Neural progenitor cell (in vitro differentiated cells): ENCODE results near the gene LMO4. TPM values are rescaled to one million over a fixed set of nuclear protein-coding genes. Genes with fewer than 3 reads are reported as not detected.

ENCODE experiments used
- DNase-seq: peaks from one replicate; pipeline ENCODE4 v3.0.0-alpha.2; 2016; ENCODE audit warnings: low spot score
- H2AFZ ChIP-seq: fragments of 200-600 bp; sonication (generic); replicated peaks from 2 replicates; pipeline ENCODE4 v1.6.1; 2016; ENCODE audit warnings: antibody characterized with exemption
- H3F3A ChIP-seq: fragments of 200-600 bp; sonication (generic); 2 replicates; pipeline ENCODE4 v1.6.1; 2016; ENCODE audit warnings: antibody characterized with exemption, low read depth
- H3K27ac ChIP-seq: fragments of 200-600 bp; sonication (generic); 2 replicates; pipeline ENCODE4 v1.5.1; 2016; ENCODE audit warnings: mild to moderate bottlenecking
- H3K27me3 ChIP-seq: fragments of 200-600 bp; sonication (generic); 2 replicates; pipeline ENCODE4 v1.6.1; 2016; ENCODE audit warnings: mild to moderate bottlenecking, moderate library complexity
- H3K36me3 ChIP-seq: fragments of 200-600 bp; sonication (generic); 2 replicates; pipeline ENCODE4 v1.5.1; 2016
- H3K4me1 ChIP-seq: fragments of 200-600 bp; sonication (generic); 2 replicates; pipeline ENCODE4 v1.6.1; 2016; ENCODE audit warnings: mixed run types
- H3K4me2 ChIP-seq: fragments of 200-600 bp; sonication (generic); 2 replicates; pipeline ENCODE4 v1.6.1; 2016
- H3K4me3 ChIP-seq: fragments of 200-600 bp; sonication (generic); 2 replicates; pipeline ENCODE4 v1.5.1; 2016
- H3K79me2 ChIP-seq: fragments of 200-600 bp; sonication (generic); 2 replicates; pipeline ENCODE4 v1.6.1; 2016; ENCODE audit warnings: low read depth
- H3K9ac ChIP-seq: fragments of 200-600 bp; sonication (generic); 2 replicates; pipeline ENCODE4 v1.6.1; 2016
- H3K9me3 ChIP-seq: fragments of 200-600 bp; sonication (generic); 2 replicates; pipeline ENCODE4 v1.5.1; 2016; ENCODE audit warnings: low read depth
- H4K20me1 ChIP-seq: fragments of 200-600 bp; sonication (generic); 2 replicates; pipeline ENCODE4 v1.6.1; 2016; ENCODE audit warnings: low read depth
- H3K27ac Mint-ChIP-seq: 3 replicates; pipeline ENCODE4 v1.8.0; 2021; ENCODE audit warnings: mixed read lengths
- H3K27me3 Mint-ChIP-seq: 2 replicates; pipeline ENCODE4 v1.8.0; 2022; ENCODE audit warnings: low read depth, mild to moderate bottlenecking, inconsistent platforms, moderate library complexity, mixed read lengths; ENCODE audit not compliant: insufficient read depth
- H3K36me3 Mint-ChIP-seq: 3 replicates; pipeline ENCODE4 v1.8.0; 2021; ENCODE audit warnings: mixed read lengths
- H3K4me1 Mint-ChIP-seq: 3 replicates; pipeline ENCODE4 v1.8.0; 2021; ENCODE audit warnings: mixed read lengths
- H3K4me3 Mint-ChIP-seq: 3 replicates; pipeline ENCODE4 v1.8.0; 2021; ENCODE audit warnings: mild to moderate bottlenecking, moderate library complexity, mixed read lengths
- H3K9me3 Mint-ChIP-seq: 3 replicates; pipeline ENCODE4 v1.8.0; 2020; ENCODE audit warnings: mixed read lengths
- CTCF ChIP-seq: fragments of 200-600 bp; sonication (generic); IDR thresholded peaks from 2 replicates; pipeline ENCODE4 v1.5.1; 2017; ENCODE audit warnings: antibody characterized with exemption, mild to moderate bottlenecking
- EZH2 ChIP-seq: fragments of 200-600 bp; sonication (generic); IDR thresholded peaks from 2 replicates; pipeline ENCODE4 v1.6.1; 2017; ENCODE audit warnings: antibody characterized with exemption, mild to moderate bottlenecking, moderate library complexity
- EZH2phosphoT487 ChIP-seq: fragments of 200-600 bp; sonication (generic); IDR thresholded peaks from 2 replicates; pipeline ENCODE4 v1.6.1; 2017; ENCODE audit warnings: antibody characterized with exemption
- total RNA-seq: library from RNA; depleted of rRNA; stranded (reverse); fragments of >200 nt; gene quantifications from 2 replicates; pipeline ENCODE4 v1.2.3, GENCODE V29; 2015; ENCODE audit warnings: low replicate concordance

Gene LMO4
- total RNA-seq, 1 donor from 2014 or later: 112 TPM

- Histone ChIP-seq H2AFZ (no peak overlapping the region), H3K4me2 (no peak overlapping the region), H3K9me3 (no peaks in the 10 kb centered on the region), H3K36me3 (no peaks in the 10 kb centered on the region), H3K9ac (no peak overlapping the region), H3K27me3 (no peaks in the 10 kb centered on the region), H3K27ac (no peak overlapping the region), H3K4me1 (peaks cover 7% of the 10 kb centered on the region), H3K79me2 (no peaks in the 10 kb centered on the region), H3K4me3 (no peak overlapping the region), H4K20me1 (no peaks in the 10 kb centered on the region), H3F3A (no peaks in the 10 kb centered on the region)
- no peak for TF ChIP-seq EZH2phosphoT487
- no peak for TF ChIP-seq CTCF
- no peak for TF ChIP-seq EZH2
- Mint-ChIP-seq H3K27me3 (peaks cover 10% of the 10 kb centered on the region), H3K4me1 (peaks cover 8% of the 10 kb centered on the region), H3K27ac (peak overlapping the region; percentile 13), H3K36me3 (no peaks in the 10 kb centered on the region), H3K4me3 (no peak overlapping the region), H3K9me3 (no peaks in the 10 kb centered on the region)
- no peak for DNase-seq
Observed at GRCh38 chr1:87294633-87295032, 34.0 kb upstream of the LMO4 start.

GRCh38 chr1:87295445-87296110 is 33.1 kb upstream of the LMO4 start:
- no peak overlapping the region for H3K27ac Mint-ChIP-seq
- Histone ChIP-seq H3K9ac (no peak overlapping the region), H3K27me3 (no peaks in the 10 kb centered on the region), H3K4me1 (peaks cover 13% of the 10 kb centered on the region), H3K9me3 (no peaks in the 10 kb centered on the region), H2AFZ (no peak overlapping the region), H3F3A (no peaks in the 10 kb centered on the region), H3K36me3 (no peaks in the 10 kb centered on the region), H3K4me3 (no peak overlapping the region), H4K20me1 (no peaks in the 10 kb centered on the region), H3K79me2 (no peaks in the 10 kb centered on the region), H3K4me2 (no peak overlapping the region), H3K27ac (no peak overlapping the region)
- H3K27me3 Mint-ChIP-seq: peaks cover 10% of the 10 kb centered on the region
- H3K36me3 Mint-ChIP-seq: no peaks in the 10 kb centered on the region
- H3K4me3 Mint-ChIP-seq: no peak overlapping the region
- peaks cover 10% of the 10 kb centered on the region for H3K4me1 Mint-ChIP-seq
- DNase-seq: peak; percentile 27
- TF ChIP-seq EZH2phosphoT487 (no peak), EZH2 (no peak), CTCF (no peak)
- no peaks in the 10 kb centered on the region for H3K9me3 Mint-ChIP-seq

- H3K36me3 ChIP-seq: no peaks in the 10 kb centered on the region
- H3F3A ChIP-seq: no peaks in the 10 kb centered on the region
- H3K27ac Mint-ChIP-seq: no peak overlapping the region
- H3K4me2 ChIP-seq: no peak overlapping the region
- H3K27ac ChIP-seq: no peak overlapping the region
- H3K4me3 ChIP-seq: no peak overlapping the region
- peaks cover 10% of the 10 kb centered on the region for H3K4me1 Mint-ChIP-seq
- H3K79me2 ChIP-seq: no peaks in the 10 kb centered on the region
- DNase-seq: no peak
- peaks cover 13% of the 10 kb centered on the region for H3K4me1 ChIP-seq
- no peak overlapping the region for H2AFZ ChIP-seq
- H3K9ac ChIP-seq: no peak overlapping the region
- no peaks in the 10 kb centered on the region for H3K9me3 Mint-ChIP-seq
- no peaks in the 10 kb centered on the region for H3K27me3 ChIP-seq
- no peaks in the 10 kb centered on the region for H3K36me3 Mint-ChIP-seq
- H4K20me1 ChIP-seq: no peaks in the 10 kb centered on the region
- TF ChIP-seq EZH2phosphoT487: no peak
- no peak for TF ChIP-seq EZH2
- peaks cover 9% of the 10 kb centered on the region for H3K27me3 Mint-ChIP-seq
- no peak overlapping the region for H3K4me3 Mint-ChIP-seq
- no peaks in the 10 kb centered on the region for H3K9me3 ChIP-seq
Observed at GRCh38 chr1:87296206-87296605, 32.5 kb upstream of the LMO4 start.

GRCh38 chr1:87299661-87300060 is 29.0 kb upstream of the LMO4 start:
- Mint-ChIP-seq H3K27ac (no peak overlapping the region), H3K9me3 (no peaks in the 10 kb centered on the region), H3K27me3 (peaks cover 13% of the 10 kb centered on the region), H3K4me3 (no peak overlapping the region), H3K36me3 (no peaks in the 10 kb centered on the region), H3K4me1 (peaks cover 6% of the 10 kb centered on the region)
- no peaks in the 10 kb centered on the region for H3K36me3 ChIP-seq
- H3K9ac ChIP-seq: no peak overlapping the region
- H4K20me1 ChIP-seq: no peaks in the 10 kb centered on the region
- TF ChIP-seq EZH2phosphoT487 (no peak), CTCF (no peak), EZH2 (no peak)
- H3K4me1 ChIP-seq: peaks cover 13% of the 10 kb centered on the region
- no peak overlapping the region for H3K27ac ChIP-seq
- H3K4me2 ChIP-seq: no peak overlapping the region
- DNase-seq: no peak
- no peaks in the 10 kb centered on the region for H3K27me3 ChIP-seq
- H2AFZ ChIP-seq: peak overlapping the region; percentile 27
- H3K9me3 ChIP-seq: no peaks in the 10 kb centered on the region
- no peaks in the 10 kb centered on the region for H3F3A ChIP-seq
- no peak overlapping the region for H3K4me3 ChIP-seq
- no peaks in the 10 kb centered on the region for H3K79me2 ChIP-seq
